H4 (cell line): ENCODE data around the gene CFAP210. TPM values are rescaled to one million over a fixed set of nuclear protein-coding genes. Genes with fewer than 3 reads are reported as not detected.

Source experiments
- DNase-seq: peaks from one replicate; pipeline ENCODE4 v3.0.0-alpha.2; 2015; ENCODE audit warnings: low spot score
- total RNA-seq: library from RNA; depleted of rRNA; stranded (reverse); fragments of >200 nt; shearing (Covaris generic); gene quantifications from 2 replicates; pipeline ENCODE4 v1.2.3, GENCODE V29; 2014

Gene CFAP210
- total RNA-seq, 1 experiment from 2014 or later = not detected

DNA sequence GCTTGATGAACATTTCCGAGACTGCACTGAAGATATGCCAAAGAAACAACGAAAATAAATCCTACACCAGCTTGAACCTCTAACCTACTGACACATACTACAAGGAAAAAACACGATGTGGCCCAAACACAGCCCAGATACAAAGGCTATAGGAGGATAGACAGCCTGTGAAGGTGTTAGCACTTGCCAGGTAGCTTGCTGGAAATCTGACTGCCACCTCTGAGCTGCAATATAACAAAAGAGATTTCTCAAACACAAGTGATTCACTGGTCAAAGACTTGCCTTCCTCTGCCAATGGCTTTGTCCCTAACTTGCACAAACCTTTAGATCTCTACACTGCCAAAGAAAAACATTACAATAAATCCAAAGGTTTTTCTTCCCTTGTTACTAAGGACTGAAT is 21.1 kb downstream of the CFAP210 start:
- no peak for DNase-seq

DNA sequence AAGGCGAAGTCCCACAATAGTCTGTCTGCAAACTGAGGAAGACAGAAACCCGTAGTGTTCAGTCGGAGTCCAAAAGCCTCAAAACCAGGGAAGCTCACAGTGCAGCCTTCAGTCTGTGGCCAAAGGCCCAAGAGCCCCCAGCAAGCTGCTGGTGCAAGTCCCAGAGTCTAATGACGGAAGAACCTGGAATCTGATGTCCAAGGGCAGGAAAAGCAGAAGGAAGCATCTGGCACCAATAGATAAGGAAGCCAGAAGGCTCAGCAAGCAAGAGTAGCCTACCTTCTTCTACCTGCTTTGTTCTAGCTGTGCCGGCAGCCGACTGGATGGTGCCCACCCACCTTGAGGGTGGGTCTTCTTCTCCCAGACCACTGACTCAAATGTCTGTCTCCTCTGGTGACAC is 21.8 kb downstream of the CFAP210 start:
- no peak for DNase-seq

DNA sequence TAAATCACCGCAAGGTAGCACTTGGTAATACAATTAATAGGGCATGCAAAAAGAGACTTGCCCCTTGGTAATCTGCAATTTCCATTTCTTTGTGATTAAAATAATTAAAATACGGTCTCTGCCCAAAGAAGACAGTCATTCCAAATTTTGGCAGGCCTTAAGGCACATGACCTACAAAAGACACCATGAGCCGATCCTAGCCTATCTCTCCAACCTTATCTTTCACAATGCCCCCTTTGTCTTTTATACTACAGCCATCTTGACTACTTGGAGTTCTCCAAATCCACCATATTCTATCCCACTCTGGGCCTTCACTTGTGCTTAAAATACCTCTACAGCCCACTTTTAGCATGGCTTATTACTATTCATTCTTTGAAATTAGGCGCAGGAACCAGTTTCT is 23.3 kb downstream of the CFAP210 start:
- no peak for DNase-seq

DNA sequence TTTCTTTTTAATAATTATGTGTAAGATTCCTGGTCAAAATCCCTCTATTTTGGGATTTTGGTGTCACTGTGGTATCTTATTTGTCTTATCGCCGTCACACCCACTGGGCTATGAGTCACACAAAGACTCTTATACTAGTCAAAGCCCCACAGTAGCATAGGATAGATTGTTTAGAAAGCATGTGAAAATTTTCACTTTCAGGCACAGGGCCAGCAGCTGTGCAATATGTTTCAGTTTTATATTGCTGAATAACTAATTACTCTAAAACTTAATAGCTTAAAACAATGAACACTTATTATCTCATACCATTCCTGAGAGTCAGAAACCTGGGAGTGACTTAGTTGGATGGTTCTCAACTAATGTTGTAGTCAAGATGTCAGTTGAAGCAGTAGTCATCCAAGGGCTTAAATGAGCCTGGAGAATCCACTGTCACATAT is 24.0 kb downstream of the CFAP210 start:
- no peak for DNase-seq

DNA sequence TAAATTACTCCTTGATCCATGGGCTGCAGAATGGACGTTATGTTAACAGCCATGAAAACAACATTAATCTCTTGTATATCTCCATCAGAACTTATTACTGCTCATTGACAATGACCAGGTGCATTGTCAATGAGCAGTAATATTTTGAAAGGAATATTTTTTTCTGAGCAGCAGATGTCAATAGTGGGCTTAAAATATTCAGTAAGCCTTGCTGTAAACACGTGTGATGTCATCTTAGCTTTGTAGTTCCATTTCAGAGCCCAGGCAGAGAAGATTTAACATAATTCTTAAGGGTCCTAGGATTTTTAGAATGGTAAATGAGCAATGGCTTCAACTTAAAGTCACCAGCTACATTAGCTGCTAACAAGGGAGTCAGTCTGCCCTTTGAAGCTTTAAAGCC is 26.6 kb downstream of the CFAP210 start:
- DNase-seq = no peak

DNA sequence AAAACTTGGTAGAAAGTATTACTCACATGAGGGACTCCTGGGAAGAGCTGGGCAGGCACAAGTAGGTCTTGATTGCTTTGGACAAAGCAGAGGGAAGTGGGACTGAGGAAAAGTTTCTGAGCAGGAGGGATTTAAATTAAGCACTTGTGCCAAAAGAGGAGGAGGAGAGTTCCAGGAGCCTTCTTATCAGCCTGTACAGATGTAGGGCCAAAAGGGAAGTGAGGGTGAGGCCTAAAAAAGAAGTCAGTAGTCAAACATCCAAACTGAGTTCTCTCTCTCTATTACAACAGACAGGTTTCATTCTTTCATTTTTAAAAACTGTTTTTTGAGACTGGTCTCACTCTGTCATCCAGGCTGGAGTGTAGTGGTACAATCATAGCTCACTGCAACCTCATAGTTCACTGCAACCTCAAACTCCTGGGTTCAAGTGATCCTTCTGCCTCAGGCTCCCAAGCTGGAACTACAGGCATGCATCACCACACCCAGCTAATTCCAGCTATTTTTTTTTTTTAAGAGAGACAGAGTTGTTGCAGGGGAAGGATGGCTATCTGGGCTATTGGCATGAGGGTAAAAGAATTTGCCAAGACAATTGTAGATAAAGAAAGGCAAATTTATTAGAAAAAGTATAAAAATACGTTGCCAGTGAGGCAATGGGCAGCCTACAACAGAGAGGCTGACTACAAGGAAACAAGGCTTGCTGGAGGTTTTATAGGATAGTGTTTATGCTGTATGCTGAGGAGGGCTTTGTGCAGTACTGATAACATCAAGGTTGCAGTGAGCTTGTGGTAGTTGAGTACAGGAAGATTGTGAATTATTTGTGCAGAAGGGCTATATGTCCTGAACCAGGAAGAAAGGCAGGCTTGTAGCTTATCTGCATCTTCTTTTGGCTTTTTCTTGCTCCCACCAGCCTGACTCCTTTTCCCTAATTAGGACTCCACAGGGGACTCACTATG is 29.0 kb downstream of the CFAP210 start:
- no peak for DNase-seq

DNA sequence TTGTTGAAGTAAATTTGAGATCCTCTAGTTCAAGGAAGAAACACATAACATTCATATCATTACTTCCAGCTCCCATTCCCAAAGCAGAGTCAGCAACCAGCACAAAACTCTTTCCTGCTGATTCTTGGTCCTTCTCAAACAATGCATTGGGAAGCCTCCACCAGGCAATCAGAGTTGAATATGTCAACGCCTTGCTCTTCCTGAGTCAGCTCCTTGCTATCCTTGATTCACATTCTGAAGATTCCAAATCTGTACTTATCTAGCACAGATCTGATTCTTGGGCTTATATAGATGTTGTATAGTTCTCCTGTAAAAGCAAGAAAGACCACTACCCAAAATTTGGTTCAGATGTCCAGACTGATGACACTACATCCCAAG is 29.6 kb downstream of the CFAP210 start:
- DNase-seq = no peak

DNA sequence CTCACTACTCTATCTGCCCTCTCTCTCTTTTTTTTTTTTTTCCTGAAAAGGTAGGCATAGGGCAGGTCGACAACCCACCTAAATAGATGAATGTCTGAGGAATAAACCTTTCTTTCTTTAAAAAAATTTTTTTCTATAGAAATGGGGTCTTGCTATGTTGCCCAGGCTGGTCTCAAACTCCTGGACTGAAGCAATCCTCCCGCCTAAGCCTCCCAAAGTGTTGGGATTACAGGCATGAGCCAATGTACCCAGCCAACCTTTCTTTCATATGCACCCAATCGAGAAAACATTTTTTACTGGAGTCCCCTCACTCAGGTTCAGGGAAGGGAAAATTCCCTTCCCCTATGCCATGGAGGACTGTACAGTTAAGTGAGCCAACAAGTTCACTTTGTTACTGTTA is 31.0 kb downstream of the CFAP210 start:
- no peak for DNase-seq

DNA sequence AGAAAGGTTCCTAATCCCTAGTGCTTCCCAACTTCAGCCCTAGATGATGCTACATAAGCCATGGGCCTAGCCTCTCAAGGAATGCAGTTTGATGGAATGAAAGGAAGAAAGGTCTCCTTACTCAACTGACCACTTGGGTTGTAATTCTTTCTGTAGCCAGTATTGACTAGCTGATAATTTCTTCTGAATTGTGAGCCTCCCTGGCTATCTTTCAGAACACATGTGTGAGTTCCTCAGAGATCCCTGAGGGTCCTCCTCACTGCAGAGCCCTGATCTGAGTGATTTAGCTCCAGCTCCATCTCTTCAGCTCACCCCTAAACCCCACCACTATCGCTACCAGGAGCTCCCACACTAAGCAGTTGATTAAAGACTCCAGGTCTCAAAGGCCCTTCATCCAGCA is 31.5 kb downstream of the CFAP210 start:
- DNase-seq = no peak

DNA sequence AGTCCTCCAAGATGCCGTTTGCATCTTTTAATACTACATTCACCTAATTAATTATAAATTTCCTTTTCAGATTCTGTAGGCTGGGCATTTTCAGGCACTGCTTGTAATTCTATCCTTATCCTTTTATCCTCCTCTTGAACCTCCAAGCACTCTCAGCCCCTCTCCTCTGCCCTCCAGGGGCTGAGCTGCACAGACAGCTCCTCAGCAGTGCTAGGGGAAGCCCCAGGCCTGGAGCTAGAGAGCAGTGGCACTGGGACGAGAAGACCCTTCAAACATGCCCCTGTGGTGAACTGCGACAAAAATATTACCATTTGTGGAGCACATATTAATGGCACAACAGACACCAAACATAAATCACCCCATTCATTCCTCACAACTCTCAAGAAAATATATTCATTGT is 32.9 kb downstream of the CFAP210 start:
- DNase-seq = no peak

DNA sequence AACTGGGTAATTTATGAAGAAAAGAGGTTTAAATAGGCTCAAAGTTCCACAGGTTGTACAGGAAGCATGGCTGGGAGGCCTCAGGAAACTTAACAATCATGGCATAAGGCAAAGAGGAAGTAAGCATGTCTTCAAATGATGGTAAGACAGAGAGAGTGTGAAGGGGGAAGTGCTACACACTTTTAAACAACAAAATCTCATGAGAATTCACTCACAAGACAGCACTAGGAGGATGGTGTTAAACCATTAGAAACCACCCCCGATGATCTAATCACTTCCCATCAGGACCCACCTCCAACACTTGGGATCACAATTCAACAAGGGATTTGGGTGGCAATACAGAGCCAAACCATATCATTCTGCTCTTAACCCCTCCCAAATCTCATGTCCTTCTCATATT is 34.9 kb downstream of the CFAP210 start:
- no peak for DNase-seq

DNA sequence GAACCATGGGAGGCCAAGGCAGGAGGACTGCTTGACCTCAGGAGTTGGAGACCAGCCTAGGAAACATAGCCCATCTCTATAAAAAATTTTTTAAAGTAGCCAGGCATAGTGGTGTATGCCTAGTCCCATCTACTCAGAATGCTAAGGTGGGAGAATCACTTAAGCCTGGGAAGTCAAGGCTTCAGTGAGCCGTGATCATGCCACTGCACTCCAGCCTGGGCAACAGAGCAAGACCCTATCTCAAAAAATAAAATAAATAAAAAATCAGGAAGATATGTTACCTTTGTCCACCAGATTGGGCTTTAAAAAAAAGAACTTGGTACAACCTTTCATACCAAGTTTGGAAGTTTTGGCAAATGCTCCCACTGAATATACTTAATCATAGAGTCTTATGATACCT is 35.3 kb downstream of the CFAP210 start:
- DNase-seq = no peak

DNA sequence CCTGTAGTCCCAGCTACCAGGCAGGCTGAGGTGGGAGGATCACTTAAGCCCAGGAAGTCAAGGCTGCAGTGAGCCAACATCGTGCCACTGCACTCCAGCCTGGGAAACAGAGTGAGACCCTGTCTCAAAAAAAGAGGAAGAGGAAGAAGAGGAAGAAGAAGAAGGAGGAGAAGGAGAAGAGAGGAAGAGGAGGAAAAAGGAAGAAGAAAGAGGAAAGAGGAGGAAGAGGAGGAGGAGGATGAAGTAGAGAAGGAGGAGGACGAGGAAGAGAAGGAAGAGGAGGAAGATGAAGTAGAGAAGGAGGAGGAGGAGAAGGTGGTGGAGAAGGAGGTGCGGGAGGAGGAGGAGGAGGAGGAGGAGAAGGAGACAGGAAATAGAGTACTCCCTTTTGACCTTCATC is 38.0 kb downstream of the CFAP210 start:
- no peak for DNase-seq

DNA sequence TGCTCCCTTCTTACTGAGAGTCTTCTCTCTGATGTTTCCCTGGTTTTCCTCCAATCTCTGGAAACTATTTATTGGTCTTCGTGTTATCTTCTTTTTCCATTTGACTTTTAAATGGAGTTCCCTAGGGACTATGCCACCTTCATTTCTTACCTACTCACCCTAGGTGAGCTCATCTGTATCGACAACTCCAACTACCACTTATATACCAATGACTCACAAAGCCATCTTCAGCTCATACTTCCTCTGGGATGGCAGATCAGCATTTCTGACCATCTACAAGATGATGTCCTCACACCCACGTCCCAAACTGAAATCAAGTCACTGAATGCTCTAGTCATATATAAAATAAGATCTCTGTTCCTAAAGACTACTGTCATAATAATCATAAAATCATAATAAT is 40.6 kb downstream of the CFAP210 start:
- DNase-seq = no peak

DNA sequence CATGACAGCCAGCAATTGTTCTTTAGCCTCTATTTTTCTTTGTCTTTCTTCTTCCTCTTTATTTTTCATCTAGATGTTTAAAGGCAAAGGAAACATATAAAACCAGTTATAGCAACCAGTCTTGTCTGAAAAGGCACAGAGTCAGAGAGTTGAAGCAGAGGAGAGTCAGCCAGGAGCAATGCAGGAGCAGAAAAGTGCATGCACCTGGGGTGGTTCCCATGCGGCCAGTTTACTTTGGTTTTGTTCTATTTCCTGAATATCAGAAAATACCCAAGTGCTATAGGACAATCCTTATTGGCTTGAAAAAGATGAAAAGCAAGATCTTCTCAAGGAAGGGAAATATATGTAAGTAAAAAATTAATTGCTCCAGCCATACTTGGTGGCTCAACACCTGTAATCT is 44.9 kb downstream of the CFAP210 start:
- DNase-seq = no peak

DNA sequence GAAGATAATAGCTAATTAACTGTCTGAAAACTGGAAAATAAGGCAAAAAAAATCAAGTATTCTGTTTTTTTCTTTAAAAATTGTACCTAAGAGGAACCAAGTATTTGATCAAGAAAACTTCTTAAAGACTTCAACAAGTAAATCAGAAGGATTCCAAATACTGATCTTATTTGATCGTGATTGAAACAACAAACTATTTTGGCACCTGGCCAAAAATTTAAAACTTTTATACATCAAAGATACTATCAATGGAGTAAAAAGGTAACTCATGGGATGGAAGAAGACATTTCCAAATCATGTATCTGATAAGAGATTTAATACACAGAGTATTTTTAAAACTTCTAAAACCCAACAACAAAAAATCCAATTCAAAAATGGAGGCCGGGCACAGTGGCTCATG is 46.7 kb downstream of the CFAP210 start:
- no peak for DNase-seq

DNA sequence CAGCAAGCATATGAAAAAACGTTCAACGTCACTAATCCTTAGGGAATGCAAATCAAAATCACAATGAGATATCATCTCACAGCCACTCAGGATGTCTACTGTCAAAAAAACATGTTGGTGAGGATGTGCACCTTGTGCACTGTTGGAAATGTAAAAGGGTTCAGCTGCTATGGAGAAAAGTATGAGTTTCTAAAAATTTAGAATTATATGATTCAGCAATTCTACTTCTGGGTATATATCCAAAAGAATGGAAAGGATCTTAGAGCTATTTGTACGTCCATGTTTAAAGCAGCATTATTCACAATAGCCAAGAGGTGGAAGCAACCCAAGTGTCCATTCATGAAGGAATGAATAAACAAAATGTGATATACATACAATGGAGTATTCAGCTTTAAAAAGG is 50.0 kb downstream of the CFAP210 start:
- DNase-seq = no peak

DNA sequence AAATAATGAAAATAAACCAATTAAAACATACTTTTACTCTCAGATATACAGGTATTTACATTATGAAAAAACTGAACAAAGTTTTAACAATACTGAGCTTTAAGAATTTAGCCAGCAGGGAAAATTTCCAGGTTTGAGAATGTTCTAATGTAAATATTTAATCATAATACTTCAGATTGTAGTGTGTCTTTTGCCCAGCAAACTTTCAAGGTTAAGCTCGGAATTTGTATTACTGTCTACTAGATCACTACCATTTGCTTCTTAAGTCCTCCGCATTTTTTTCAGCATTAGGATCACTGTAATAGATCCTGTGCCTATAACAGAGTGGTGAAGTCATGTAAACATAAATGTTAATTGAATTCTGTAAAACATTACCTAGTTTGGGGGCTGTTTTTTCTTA is 52.7 kb downstream of the CFAP210 start:
- no peak for DNase-seq

DNA sequence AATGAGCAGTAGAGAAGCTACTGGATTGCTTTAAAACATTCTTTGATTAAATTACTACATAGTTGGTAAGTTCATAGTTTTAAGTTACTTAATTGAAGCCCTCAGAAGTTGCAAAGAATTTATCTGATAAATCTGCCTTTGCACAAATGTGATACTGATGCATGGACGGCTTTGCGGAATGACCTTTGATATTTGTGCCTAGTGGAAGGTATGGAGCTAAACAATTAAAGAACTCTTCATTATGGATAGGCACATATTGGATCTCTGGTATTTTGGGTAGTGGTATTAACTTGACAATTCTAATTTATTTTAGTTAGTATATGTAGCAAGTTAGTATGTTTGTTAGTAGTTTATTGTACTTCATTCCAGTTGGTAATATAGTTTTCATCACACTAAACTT is 54.1 kb downstream of the CFAP210 start:
- DNase-seq = no peak

DNA sequence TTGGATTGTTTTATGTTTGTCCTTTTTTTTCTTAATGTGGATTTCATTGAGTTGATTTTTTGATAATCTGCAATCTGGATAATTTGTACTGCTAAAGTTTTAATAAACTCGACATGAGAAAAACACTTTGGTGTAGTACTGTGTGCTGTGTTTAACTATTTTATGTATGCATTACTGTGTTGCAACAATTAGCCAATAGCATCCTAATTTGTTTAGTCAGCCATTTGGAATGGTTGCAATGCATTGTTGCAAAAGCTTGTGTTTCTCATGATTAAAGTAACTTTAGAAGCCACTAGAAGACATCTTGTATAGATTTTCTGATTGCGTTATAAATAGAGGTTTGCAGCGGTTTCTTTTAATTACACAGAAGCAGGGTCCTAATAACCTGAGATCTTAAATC is 56.6 kb downstream of the CFAP210 start:
- DNase-seq = no peak

DNA sequence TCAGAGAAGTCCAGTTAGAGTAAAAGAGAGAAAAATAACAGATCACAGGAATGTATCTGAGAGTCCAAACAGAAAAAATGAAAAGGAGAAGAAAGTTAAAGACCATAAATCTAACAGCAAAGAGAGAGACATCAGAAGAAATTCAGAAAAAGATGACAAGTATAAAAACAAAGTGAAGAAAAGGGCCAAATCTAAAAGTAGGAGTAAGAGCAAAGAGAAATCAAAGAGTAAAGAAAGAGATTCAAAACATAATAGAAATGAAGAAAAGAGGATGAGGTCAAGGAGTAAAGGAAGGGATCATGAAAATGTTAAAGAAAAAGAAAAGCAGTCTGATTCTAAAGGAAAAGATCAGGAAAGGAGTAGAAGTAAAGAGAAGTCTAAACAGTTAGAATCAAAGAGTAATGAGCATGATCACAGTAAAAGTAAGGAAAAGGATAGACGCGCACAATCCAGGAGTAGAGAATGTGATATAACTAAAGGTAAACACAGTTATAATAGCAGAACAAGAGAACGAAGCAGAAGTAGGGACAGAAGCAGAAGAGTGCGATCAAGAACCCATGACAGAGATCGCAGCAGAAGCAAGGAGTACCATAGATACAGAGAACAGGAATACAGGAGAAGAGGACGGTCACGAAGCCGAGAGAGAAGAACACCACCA is 57.6 kb downstream of the CFAP210 start:
- DNase-seq = no peak

DNA sequence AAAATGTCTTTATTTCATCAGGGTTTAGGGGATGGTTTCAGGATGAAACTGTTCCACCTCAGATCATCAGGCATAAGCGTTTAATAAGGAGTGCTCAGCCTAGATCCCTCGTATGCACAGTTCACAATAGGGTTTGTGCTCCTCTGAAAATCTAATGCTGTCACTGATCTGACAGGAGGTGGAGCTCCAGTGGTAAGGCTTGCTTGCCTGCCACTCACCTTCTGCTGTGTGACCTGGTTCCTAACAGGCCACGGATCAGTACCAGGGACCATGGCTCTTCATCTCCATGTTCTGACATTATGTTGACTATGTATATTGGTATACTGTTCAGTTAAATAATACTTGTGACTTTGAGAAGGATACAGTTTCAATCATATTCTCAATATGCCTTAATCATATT is 68.4 kb downstream of the CFAP210 start:
- DNase-seq = no peak

DNA sequence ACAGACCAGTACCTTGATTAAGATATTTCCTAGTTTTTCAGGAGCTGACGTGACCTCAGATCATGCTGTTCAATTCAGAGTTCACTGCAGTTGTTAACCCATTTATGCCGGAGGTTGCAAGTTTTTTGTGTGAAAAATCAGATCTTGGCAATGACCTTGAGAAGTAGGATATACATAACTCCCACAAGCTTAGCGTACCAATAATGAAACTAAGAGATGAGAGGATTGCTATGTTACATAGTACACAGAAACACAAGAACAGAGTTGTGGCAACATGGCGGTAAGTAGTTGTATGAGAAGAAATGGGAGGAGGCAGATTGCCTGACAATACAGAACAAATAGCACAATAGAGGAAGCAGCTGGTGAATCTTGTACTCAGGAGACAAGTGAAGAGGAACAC is 71.0 kb downstream of the CFAP210 start:
- no peak for DNase-seq
